Osteoblast (primary cell): ENCODE measurements around the gene MCF2L. TPM values are rescaled to one million over a fixed set of nuclear protein-coding genes. Genes with fewer than 3 reads are reported as not detected.

Experiments used
- DNase-seq: peaks from one replicate; pipeline ENCODE4 v3.0.0; 2011; ENCODE audit warnings: low spot score, mixed read lengths; ENCODE audit not compliant: insufficient read length; ENCODE audit errors: missing footprints
- H2AFZ ChIP-seq: 2 replicates; pipeline ENCODE4 v1.6.0; 2011; ENCODE audit warnings: mild to moderate bottlenecking, low read length
- H3K27ac ChIP-seq: 2 replicates; pipeline ENCODE4 v1.5.1; 2011; ENCODE audit warnings: mild to moderate bottlenecking, low read depth, low read length, moderate library complexity
- H3K27me3 ChIP-seq: 2 replicates; pipeline ENCODE4 v1.6.0; 2012; ENCODE audit warnings: mild to moderate bottlenecking, control low read depth, inconsistent platforms, low read length, moderate library complexity; ENCODE audit not compliant: insufficient read depth
- H3K36me3 ChIP-seq: 2 replicates; pipeline ENCODE4 v1.5.1; 2011; ENCODE audit warnings: mild to moderate bottlenecking, low read length, control low read depth, moderate library complexity; ENCODE audit not compliant: insufficient read depth
- H3K4me1 ChIP-seq: 2 replicates; pipeline ENCODE4 v1.5.1; 2011; ENCODE audit warnings: mild to moderate bottlenecking, low read length, control low read depth, moderate library complexity; ENCODE audit not compliant: insufficient read depth
- H3K4me2 ChIP-seq: 2 replicates; pipeline ENCODE4 v1.6.0; 2011; ENCODE audit warnings: mild to moderate bottlenecking, low read length; ENCODE audit not compliant: insufficient read depth
- H3K4me3 ChIP-seq: fragments of 200-600 bp; sonication (generic); 3 replicates; pipeline ENCODE4 v1.5.1; 2012; ENCODE audit warnings: mild to moderate bottlenecking, low read length, inconsistent platforms; ENCODE audit not compliant: insufficient read depth
- H3K79me2 ChIP-seq: 2 replicates; pipeline ENCODE4 v1.6.0; 2012; ENCODE audit warnings: mild to moderate bottlenecking, low read length, control low read depth, inconsistent platforms; ENCODE audit not compliant: insufficient read depth
- H3K9me3 ChIP-seq: 2 replicates; pipeline ENCODE4 v1.5.1; 2011; ENCODE audit warnings: low read depth, low read length, control low read depth
- H4K20me1 ChIP-seq: 2 replicates; pipeline ENCODE4 v1.6.0; 2012; ENCODE audit warnings: mild to moderate bottlenecking, low read length, control low read depth; ENCODE audit not compliant: insufficient read depth
- CTCF ChIP-seq: IDR thresholded peaks from 2 replicates; pipeline ENCODE4 v1.5.1; 2011; ENCODE audit warnings: mild to moderate bottlenecking, low read depth, low read length, moderate library complexity; ENCODE audit errors: extremely low read depth
- total RNA-seq: library from RNA; depleted of rRNA; stranded (reverse); fragments of >200 nt; gene quantifications from 2 replicates; pipeline ENCODE4 v1.2.3, GENCODE V29; 2012

The MCF2L gene
- total RNA-seq, 1 donor, result 6.5 TPM

DNA sequence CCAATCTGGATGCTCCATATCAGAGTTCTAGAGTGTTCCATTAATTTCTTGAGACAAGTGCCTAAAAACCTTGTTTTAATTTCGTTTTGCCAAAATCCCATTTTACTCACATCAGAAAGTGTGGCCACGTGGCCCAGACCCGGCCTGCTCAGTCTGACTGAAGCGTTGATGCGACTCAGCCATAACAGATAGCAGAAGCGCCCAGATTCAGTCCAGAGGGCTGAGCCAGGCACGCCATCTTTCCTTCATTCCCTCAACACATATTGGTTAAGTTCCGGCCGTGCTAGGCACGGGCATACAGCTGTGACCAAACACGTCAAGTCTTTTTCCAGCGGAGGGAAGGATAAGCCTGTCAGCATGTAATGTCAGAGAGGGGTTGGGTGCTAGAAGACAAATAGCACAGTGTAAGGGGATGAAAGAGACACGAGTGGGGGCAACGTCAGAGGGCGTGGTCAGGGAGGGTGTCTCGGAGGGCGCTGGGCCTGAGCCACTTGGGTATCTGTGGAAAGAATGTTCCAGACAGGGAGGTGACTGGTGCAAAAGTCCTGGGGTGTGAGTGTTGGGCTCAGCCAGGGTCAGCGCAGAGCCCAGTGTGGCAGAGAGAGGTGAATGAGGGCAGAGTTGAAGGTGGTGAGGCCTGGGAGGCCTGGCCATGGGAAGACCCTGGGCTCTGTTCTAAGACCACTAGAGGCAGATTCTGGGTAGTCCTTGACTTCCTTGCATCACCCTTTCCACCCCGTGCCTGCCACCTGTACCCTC lies 156.7 kb downstream of the MCF2L start:
- Histone ChIP-seq H3K4me3 (no peak overlapping the region), H3K4me2 (no peak overlapping the region), H3K4me1 (no peaks in the 10 kb centered on the region), H3K79me2 (no peaks in the 10 kb centered on the region), H3K36me3 (no peaks in the 10 kb centered on the region), H3K27me3 (peaks cover 9% of the 10 kb centered on the region), H3K27ac (no peak overlapping the region), H3K9me3 (no peaks in the 10 kb centered on the region), H4K20me1 (no peaks in the 10 kb centered on the region), H2AFZ (no peak overlapping the region)
- DNase-seq, result peak; percentile 41
- no peak for TF ChIP-seq CTCF

- peak; percentile 76 for DNase-seq
- no peaks in the 10 kb centered on the region for H3K9me3 ChIP-seq
- no peak overlapping the region for H3K4me2 ChIP-seq
- H3K4me1 ChIP-seq, result no peaks in the 10 kb centered on the region
- H4K20me1 ChIP-seq, result no peaks in the 10 kb centered on the region
- H3K36me3 ChIP-seq, result no peaks in the 10 kb centered on the region
- no peaks in the 10 kb centered on the region for H3K79me2 ChIP-seq
- no peak overlapping the region for H3K4me3 ChIP-seq
- H3K27me3 ChIP-seq, result peaks cover 17% of the 10 kb centered on the region
- TF ChIP-seq CTCF, result no peak
- H3K27ac ChIP-seq, result no peak overlapping the region
- H2AFZ ChIP-seq, result no peak overlapping the region
Observed at GRCh38 chr13:113126265-113127150, 157.5 kb downstream of the MCF2L start.

DNA sequence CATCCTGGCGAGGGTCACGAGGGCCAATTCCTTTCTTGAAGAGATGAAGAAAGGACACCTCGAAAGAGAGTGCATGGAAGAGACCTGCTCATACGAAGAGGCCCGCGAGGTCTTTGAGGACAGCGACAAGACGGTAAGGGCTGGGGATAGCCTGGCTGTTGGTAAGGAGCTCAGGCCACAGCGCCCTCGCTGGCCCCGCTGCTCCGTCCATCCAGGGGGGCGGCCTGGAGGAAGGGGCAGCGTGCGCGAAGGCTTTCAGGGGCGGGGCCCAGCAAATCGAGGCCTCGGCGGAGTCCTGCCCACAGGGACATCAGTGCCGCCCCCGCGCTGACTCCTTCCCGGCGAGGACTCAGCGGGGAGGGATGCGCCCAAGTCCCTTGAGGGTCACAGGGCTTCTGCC lies 160.5 kb downstream of the MCF2L start:
- Histone ChIP-seq H3K4me2 (peak overlapping the region; percentile 74), H3K9me3 (no peaks in the 10 kb centered on the region), H3K4me1 (no peaks in the 10 kb centered on the region)

More for the DNA sequence above, 160.5 kb downstream of the MCF2L start:
- Histone ChIP-seq H3K36me3 (no peaks in the 10 kb centered on the region), H3K27me3 (peaks cover 33% of the 10 kb centered on the region), H3K79me2 (no peaks in the 10 kb centered on the region), H3K27ac (no peak overlapping the region), H3K4me3 (peak overlapping the region; percentile 61), H2AFZ (peak overlapping the region; percentile 84), H4K20me1 (no peaks in the 10 kb centered on the region)
- no peak for DNase-seq
- no peak for TF ChIP-seq CTCF
